HepG2 (cell line): ENCODE measurements around the gene ZFAND3. TPM values are rescaled to one million over a fixed set of nuclear protein-coding genes. Genes with fewer than 3 reads are reported as not detected.

Experiments used
- AFF4 ChIP-seq: sonication (generic); formaldehyde crosslinking; IDR thresholded peaks from 2 replicates; pipeline ENCODE4 v1.4.0; 2020; ENCODE audit warnings: missing genetic modification reagents
- ARNT ChIP-seq: fragments of 450-650 bp; IDR thresholded peaks from 2 replicates; pipeline ENCODE4 v1.6.1; 2017
- CCAR2 ChIP-seq: fragments of 200-400 bp; formaldehyde crosslinking; optimal IDR thresholded peaks from 2 replicates; pipeline ENCODE3; 2018; ENCODE audit warnings: low read depth, mild to moderate bottlenecking, low read length, moderate library complexity
- FOXP1 ChIP-seq, 2 experiments: fragments of 450-650 bp in 1 of 2; IDR thresholded peaks; 2 replicates each; pipeline ENCODE4 v1.6.1; 2017 to 2018; ENCODE audit warnings: antibody characterized with exemption in 1 of 2
- HOXA7 ChIP-seq: sonication (generic); formaldehyde crosslinking; IDR thresholded peaks from 2 replicates; pipeline ENCODE4 v1.8.1; 2022; ENCODE audit warnings: mild to moderate bottlenecking, missing genetic modification reagents, moderate library complexity
- KLF16 ChIP-seq, 2 experiments: sonication (generic) in 1 of 2; formaldehyde crosslinking in 1 of 2; IDR thresholded peaks; 2 replicates each; pipeline versions ENCODE4 v1.6.1 to v1.8.0; 2016 to 2023; ENCODE audit warnings: missing genetic modification reagents in 2 of 2, missing compliant biosample characterization in 1 of 2
- MXI1 ChIP-seq: IDR thresholded peaks from 3 replicates; pipeline ENCODE4 v1.6.1; 2012; ENCODE audit warnings: low read depth, low read length, inconsistent platforms, borderline replicate concordance
- NFIB ChIP-seq: sonication (generic); formaldehyde crosslinking; IDR thresholded peaks from 2 replicates; pipeline ENCODE4 v1.9.0; 2021; ENCODE audit warnings: missing genetic modification reagents, mild to moderate bottlenecking, borderline replicate concordance
- PLSCR1 ChIP-seq: sonication (generic); formaldehyde crosslinking; IDR thresholded peaks from 2 replicates; pipeline ENCODE4 v1.5.0; 2020; ENCODE audit warnings: missing genetic modification reagents, mild to moderate bottlenecking, borderline replicate concordance
- POLR2AphosphoS5 ChIP-seq: IDR thresholded peaks from 2 replicates; pipeline ENCODE4 v1.6.1; 2012; ENCODE audit warnings: low read depth, low read length
- SNAPC2 ChIP-seq: sonication (generic); formaldehyde crosslinking; IDR thresholded peaks from 2 replicates; pipeline ENCODE4 v1.8.1; 2022; ENCODE audit warnings: mild to moderate bottlenecking, missing genetic modification reagents
- ZBTB25 ChIP-seq: IDR thresholded peaks from 2 replicates; pipeline ENCODE4 v1.6.1; 2018; ENCODE audit warnings: missing genetic modification reagents
- ZHX2 ChIP-seq, 2 experiments: sonication (generic) in 1 of 2; formaldehyde crosslinking in 1 of 2; IDR thresholded peaks; 2 replicates each; pipeline versions ENCODE4 v1.6.1 to v1.9.0; 2014 to 2022; ENCODE audit warnings: antibody characterized with exemption in 1 of 2, borderline replicate concordance in 1 of 2, inconsistent platforms in 1 of 2, low read depth in 1 of 2, missing genetic modification reagents in 1 of 2
- ZNF331 ChIP-seq: sonication (generic); formaldehyde crosslinking; IDR thresholded peaks from 2 replicates; pipeline ENCODE4 v1.4.0; 2020; ENCODE audit warnings: missing genetic modification reagents
- ZNF337 ChIP-seq: sonication (generic); formaldehyde crosslinking; IDR thresholded peaks from 2 replicates; pipeline ENCODE4 v1.5.1; 2020; ENCODE audit warnings: missing genetic modification reagents, low read depth, mild to moderate bottlenecking, borderline replicate concordance
- ZNF749 ChIP-seq: sonication (generic); formaldehyde crosslinking; IDR thresholded peaks from 2 replicates; pipeline ENCODE4 v1.8.0; 2022; ENCODE audit warnings: mild to moderate bottlenecking, missing genetic modification reagents, moderate library complexity, borderline replicate concordance
- polyA plus RNA-seq, 8 experiments: library from polyadenylated mRNA; depleted of rRNA in 3 of 8; stranded (reverse) in 7 of 8; unstranded in 1 of 8; fragments of >200 nt; fragmentation: Illumina TruSeq in 4 of 8; extraction: Trizol in 4 of 8; gene quantifications; 2 replicates each; pipeline versions ENCODE4 v1.2.1 to v1.2.3, GENCODE V29; 2011 to 2016; ENCODE audit warnings: low read depth in 4 of 8, missing spikeins in 1 of 8, mixed read lengths in 1 of 8; ENCODE audit not compliant: insufficient read depth in 1 of 8
- total RNA-seq, 5 experiments: library from RNA; depleted of rRNA; stranded (reverse); fragments of >200 nt; fragmentation: Illumina TruSeq; extraction: Trizol; gene quantifications; 2 replicates each; pipeline ENCODE4 v1.2.3, GENCODE V29; 2016; ENCODE audit warnings: low read depth in 1 of 5

ZFAND3 gene
- total and polyA plus RNA-seq, 2 of the 13 experiments (the other 11 are each of a cell fraction or from before 2014, with no cell fraction given), result 16.4 to 17.1 TPM

GRCh38 chr6:38176797-38177751, 357.5 kb downstream of the ZFAND3 start (continued):
- TF ChIP-seq POLR2AphosphoS5 (no peak), FOXP1 (IDR thresholded peaks at IDR 0.05) (no peak), FOXP1 (CRISPR knock-in tag; IDR thresholded peaks at IDR 0.05) (peak; percentile 51; the same call in 1 of the 2 replicates), ZNF337 (no peak), SNAPC2 (CRISPR knock-in tag) (0 out of 2 replicates have a peak, but pooled peaks have one; percentile 27), KLF16 (CRISPR knock-in tag; IDR thresholded peaks at IDR 0.05) (no peak), ARNT (no peak), HOXA7 (CRISPR knock-in tag) (no peak), ZHX2 (IDR thresholded peaks at IDR 0.05; ENCODE audit: low read depth) (no peak), ZHX2 (CRISPR knock-in tag; IDR thresholded peaks at IDR 0.05; ENCODE audit: borderline replicate concordance) (no peak), PLSCR1 (CRISPR knock-in tag) (no peak), CCAR2 (no peak), NFIB (CRISPR knock-in tag) (no peak), ZBTB25 (CRISPR knock-in tag) (no peak), ZNF331 (CRISPR knock-in tag) (no peak), ZNF749 (no peak), MXI1 (no peak), AFF4 (CRISPR knock-in tag) (no peak)
